Osteocyte (in vitro differentiated cells): ENCODE results near the gene FGF7. TPM values are rescaled to one million over a fixed set of nuclear protein-coding genes. Genes with fewer than 3 reads are reported as not detected.

Source experiments
- DNase-seq: peaks from one replicate; pipeline ENCODE4 v3.0.0; 2021; ENCODE audit warnings: mixed read lengths; ENCODE audit not compliant: unreplicated experiment; ENCODE audit errors: extremely low spot score
- H3K27ac Mint-ChIP-seq: one replicate; pipeline ENCODE4 v1.8.0; 2021; ENCODE audit warnings: mild to moderate bottlenecking, mixed read lengths; ENCODE audit not compliant: unreplicated experiment
- H3K27me3 Mint-ChIP-seq: one replicate; pipeline ENCODE4 v1.8.0; 2021; ENCODE audit warnings: mixed read lengths; ENCODE audit not compliant: unreplicated experiment
- H3K36me3 Mint-ChIP-seq: one replicate; pipeline ENCODE4 v1.8.0; 2021; ENCODE audit warnings: mixed read lengths; ENCODE audit not compliant: unreplicated experiment
- H3K4me1 Mint-ChIP-seq: one replicate; pipeline ENCODE4 v1.8.0; 2021; ENCODE audit warnings: mixed read lengths; ENCODE audit not compliant: unreplicated experiment
- H3K4me3 Mint-ChIP-seq: one replicate; pipeline ENCODE4 v1.8.0; 2021; ENCODE audit warnings: mild to moderate bottlenecking, moderate library complexity, mixed read lengths; ENCODE audit not compliant: unreplicated experiment
- H3K9me3 Mint-ChIP-seq: one replicate; pipeline ENCODE4 v1.8.0; 2021; ENCODE audit warnings: mixed read lengths; ENCODE audit not compliant: unreplicated experiment
- total RNA-seq: library from RNA; stranded (reverse); gene quantifications from 2 replicates; pipeline ENCODE4 v1.2.1, GENCODE V29; 2021
- TF ChIP-seq, protein P1 (sequence below): fragments of 200-600 bp; sonication (generic); IDR thresholded peaks from 2 replicates; pipeline ENCODE4 v1.5.0; 2021; ENCODE audit warnings: antibody characterized with exemption, mild to moderate bottlenecking, moderate library complexity

FGF7 gene
- total RNA-seq, 1 donor from 2014 or later, result 0.32 TPM

DNA sequence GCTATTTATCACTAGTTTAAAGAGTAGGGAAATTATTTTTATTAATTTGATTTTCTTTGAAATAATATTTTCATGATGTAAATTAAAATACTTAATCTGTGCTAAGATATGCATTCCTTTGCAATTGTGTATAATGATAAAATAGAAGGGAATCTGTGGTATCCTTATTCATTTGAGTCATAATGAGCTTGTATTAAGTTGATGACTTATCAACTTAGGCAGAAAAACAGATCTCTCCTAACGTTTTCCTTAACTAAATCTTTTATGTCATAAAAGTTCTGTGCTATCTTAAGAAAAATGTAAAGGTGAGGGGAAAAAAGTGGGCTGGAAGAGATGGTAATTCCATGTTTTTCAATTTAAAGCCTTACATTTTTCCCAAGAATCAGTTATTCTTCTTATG, 1.9 kb downstream of the FGF7 start:
- H3K36me3 Mint-ChIP-seq, result no peaks in the 10 kb centered on the region
- DNase-seq, result no peak
- no peak overlapping the region for H3K4me3 Mint-ChIP-seq
- no peaks in the 10 kb centered on the region for H3K27me3 Mint-ChIP-seq
- H3K4me1 Mint-ChIP-seq, result peaks cover 2% of the 10 kb centered on the region
- TF ChIP-seq, protein P1, sequence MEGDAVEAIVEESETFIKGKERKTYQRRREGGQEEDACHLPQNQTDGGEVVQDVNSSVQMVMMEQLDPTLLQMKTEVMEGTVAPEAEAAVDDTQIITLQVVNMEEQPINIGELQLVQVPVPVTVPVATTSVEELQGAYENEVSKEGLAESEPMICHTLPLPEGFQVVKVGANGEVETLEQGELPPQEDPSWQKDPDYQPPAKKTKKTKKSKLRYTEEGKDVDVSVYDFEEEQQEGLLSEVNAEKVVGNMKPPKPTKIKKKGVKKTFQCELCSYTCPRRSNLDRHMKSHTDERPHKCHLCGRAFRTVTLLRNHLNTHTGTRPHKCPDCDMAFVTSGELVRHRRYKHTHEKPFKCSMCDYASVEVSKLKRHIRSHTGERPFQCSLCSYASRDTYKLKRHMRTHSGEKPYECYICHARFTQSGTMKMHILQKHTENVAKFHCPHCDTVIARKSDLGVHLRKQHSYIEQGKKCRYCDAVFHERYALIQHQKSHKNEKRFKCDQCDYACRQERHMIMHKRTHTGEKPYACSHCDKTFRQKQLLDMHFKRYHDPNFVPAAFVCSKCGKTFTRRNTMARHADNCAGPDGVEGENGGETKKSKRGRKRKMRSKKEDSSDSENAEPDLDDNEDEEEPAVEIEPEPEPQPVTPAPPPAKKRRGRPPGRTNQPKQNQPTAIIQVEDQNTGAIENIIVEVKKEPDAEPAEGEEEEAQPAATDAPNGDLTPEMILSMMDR, result no peak
- H3K27ac Mint-ChIP-seq, result no peak overlapping the region
- H3K9me3 Mint-ChIP-seq, result no peaks in the 10 kb centered on the region

DNA sequence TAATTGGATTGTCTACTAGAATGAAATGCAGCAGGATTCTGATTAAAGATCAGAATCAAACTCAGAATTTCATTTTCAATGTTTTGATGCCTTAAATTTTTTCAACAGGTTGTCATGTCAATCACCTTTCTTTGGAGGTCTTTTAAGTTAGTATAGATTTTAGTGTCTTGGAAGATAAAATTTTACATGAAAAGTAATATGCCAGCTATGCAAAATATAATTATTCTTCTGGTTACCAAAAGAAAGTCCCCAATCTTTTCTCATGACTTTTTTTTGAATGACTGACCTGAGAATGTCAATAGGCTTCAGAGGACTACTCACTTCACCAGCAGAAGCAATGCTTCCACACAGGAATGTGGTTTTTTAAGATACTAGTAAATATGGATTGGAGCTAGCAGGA, 4.3 kb downstream of the FGF7 start:
- TF ChIP-seq, protein P1, result no peak
- Mint-ChIP-seq H3K4me3 (no peak overlapping the region), H3K27me3 (peaks cover 5% of the 10 kb centered on the region), H3K9me3 (no peaks in the 10 kb centered on the region), H3K4me1 (no peaks in the 10 kb centered on the region), H3K27ac (no peak overlapping the region), H3K36me3 (no peaks in the 10 kb centered on the region)
- DNase-seq, result no peak

DNA sequence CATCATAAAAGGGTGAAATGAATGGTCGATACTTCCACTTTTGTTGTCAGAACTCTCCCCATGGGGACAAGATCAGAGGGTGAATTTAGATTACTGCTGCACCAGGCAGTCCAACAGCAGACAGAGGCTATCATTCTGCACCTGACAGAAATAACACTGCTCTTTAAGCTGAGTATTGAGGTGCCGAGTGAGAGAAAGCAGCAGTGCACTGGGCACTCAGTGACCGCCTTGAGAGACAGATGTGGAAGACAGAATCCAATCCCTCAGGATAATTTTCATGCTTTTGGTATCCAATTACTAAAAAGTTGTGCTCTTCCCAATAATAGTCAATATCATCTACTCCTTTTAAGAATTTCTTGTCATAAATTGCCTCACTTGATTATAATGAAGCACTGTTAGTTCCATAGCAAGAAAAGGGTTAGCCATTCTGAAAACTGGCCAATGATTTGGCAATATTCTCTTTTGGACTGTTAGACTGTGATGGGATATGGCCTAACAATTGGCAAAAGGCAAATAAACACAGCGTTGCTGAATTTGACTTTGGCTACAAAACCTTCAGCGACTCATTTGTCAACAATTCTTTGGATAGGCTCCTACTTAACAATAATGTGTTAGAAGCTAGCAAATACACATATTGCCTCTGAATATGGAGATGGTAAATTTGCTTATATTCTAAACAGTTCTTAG, 5.5 kb downstream of the FGF7 start:
- TF ChIP-seq, protein P1, result no peak
- Mint-ChIP-seq H3K27ac (no peak overlapping the region), H3K4me3 (no peak overlapping the region), H3K27me3 (peaks cover 5% of the 10 kb centered on the region), H3K4me1 (no peaks in the 10 kb centered on the region), H3K9me3 (no peaks in the 10 kb centered on the region), H3K36me3 (no peaks in the 10 kb centered on the region)
- DNase-seq, result no peak

DNA sequence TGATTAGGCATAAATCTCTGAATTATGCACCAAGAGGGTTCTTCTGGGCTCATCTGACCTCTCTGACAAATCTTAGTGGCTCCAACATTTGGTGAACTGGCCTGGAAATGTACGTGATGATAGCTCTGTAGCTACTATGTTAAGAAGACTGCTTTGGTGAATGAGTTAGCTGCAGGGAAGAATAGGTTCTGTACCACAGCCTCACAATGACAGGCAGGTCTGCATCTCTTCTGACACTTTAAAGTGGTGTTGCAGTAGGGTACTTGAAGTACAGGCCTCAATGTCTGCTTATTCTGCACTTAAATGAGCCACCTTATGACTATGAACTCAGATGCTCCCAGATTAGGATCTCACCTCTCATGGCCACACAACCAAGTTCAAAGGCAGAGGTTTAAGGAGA, 7.0 kb downstream of the FGF7 start:
- peaks cover 5% of the 10 kb centered on the region for H3K27me3 Mint-ChIP-seq
- H3K9me3 Mint-ChIP-seq, result no peaks in the 10 kb centered on the region
- TF ChIP-seq, protein P1, result no peak
- no peak overlapping the region for H3K27ac Mint-ChIP-seq
- H3K4me1 Mint-ChIP-seq, result no peaks in the 10 kb centered on the region
- H3K4me3 Mint-ChIP-seq, result no peak overlapping the region
- DNase-seq, result no peak
- H3K36me3 Mint-ChIP-seq, result no peaks in the 10 kb centered on the region

DNA sequence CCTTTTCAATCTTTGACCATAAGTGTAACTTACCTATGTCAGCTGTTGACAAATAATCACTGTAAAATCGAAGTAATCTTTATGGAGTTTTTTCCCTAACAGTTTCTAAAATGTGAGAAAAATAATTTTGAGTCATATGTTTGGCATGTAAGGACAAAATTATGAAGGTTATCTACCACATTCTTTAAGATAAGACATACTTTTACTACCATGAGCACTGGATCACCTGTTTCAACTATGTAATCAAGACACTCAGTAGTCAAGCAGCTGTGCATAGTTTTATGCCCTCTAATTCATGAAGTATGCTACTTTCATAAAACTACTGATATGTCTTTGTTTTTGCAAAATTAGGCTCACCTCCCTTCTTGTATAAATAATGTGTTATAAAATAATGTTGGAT, 12.1 kb downstream of the FGF7 start:
- H3K9me3 Mint-ChIP-seq, result no peaks in the 10 kb centered on the region
- peaks cover 5% of the 10 kb centered on the region for H3K27me3 Mint-ChIP-seq
- H3K27ac Mint-ChIP-seq, result no peak overlapping the region
- TF ChIP-seq, protein P1, result no peak
- H3K4me3 Mint-ChIP-seq, result no peak overlapping the region
- no peaks in the 10 kb centered on the region for H3K36me3 Mint-ChIP-seq
- peaks cover 19% of the 10 kb centered on the region for H3K4me1 Mint-ChIP-seq
- DNase-seq, result no peak
